Endothelial cell of umbilical vein (primary cell): Measurements from ENCODE around the gene LZTS2. TPM values are rescaled to one million over a fixed set of nuclear protein-coding genes. Genes with fewer than 3 reads are reported as not detected.

Experiments used
- BruUV-seq: library from RNA; stranded (reverse); fragments of 400-500 nt; replicated peaks from 2 replicates; lab custom pipeline; 2021; lab: Mats Ljungman, UMichigan
- CTCF ChIA-PET: fragments of 300-600, 350-600 bp; sonication (Branson Sonifier 250); formaldehyde crosslinking; loops from one replicate; lab custom pipeline; 2021; ENCODE audit warnings: antibody characterized with exemption, inconsistent platforms; lab: Charles Lee
- POLR2A ChIA-PET: fragments of 300-600, 350-600 bp; sonication (Branson Sonifier 250); formaldehyde crosslinking; loops from one replicate; lab custom pipeline; 2021; ENCODE audit warnings: antibody characterized with exemption, inconsistent platforms; lab: Charles Lee
- DNase-seq: peaks from one replicate; pipeline ENCODE4 v3.0.0-alpha.2; 2011; ENCODE audit warnings: low read depth, low spot score
- FAIRE-seq: peaks from 2 replicates; lab custom pipeline; 2011; peaks lifted over from hg19 to GRCh38; lab: Jason Lieb, UNC
- H2AFZ ChIP-seq: 2 replicates; pipeline ENCODE4 v1.6.0; 2012; ENCODE audit warnings: low read depth, low read length, control low read depth, inconsistent platforms
- H3K27ac ChIP-seq: 2 replicates; pipeline ENCODE4 v1.5.1; 2011; ENCODE audit warnings: low read depth, mild to moderate bottlenecking, control low read depth, low read length, moderate library complexity; ENCODE audit not compliant: insufficient read depth
- H3K27me3 ChIP-seq, 2 experiments: 2 replicates each; pipeline versions ENCODE4 v1.6.0 to v1.6.1; 2011; ENCODE audit warnings: low read length in 2 of 2, mixed read lengths in 1 of 2; ENCODE audit not compliant: control insufficient read depth in 2 of 2, insufficient read depth in 2 of 2
- H3K36me3 ChIP-seq, 2 experiments: 2 replicates in 1 of 2; 3 replicates in 1 of 2; pipeline ENCODE4 v1.5.1; 2011; ENCODE audit warnings: low read length in 2 of 2, mild to moderate bottlenecking in 1 of 2, moderate library complexity in 1 of 2; ENCODE audit not compliant: control insufficient read depth in 2 of 2, insufficient read depth in 2 of 2; ENCODE audit errors: extremely low read depth in 1 of 2
- H3K4me1 ChIP-seq: 3 replicates; pipeline ENCODE4 v1.5.1; 2011; ENCODE audit warnings: mild to moderate bottlenecking, low read length; ENCODE audit not compliant: control insufficient read depth, insufficient read depth; ENCODE audit errors: extremely low read depth
- H3K4me2 ChIP-seq: 2 replicates; pipeline ENCODE4 v1.6.1; 2011; ENCODE audit warnings: low read length, control low read depth, mixed read lengths; ENCODE audit not compliant: insufficient read depth
- H3K4me3 ChIP-seq, 3 experiments: fragments of 200-600 bp in 1 of 3; sonication (generic), shearing (Covaris generic) in 1 of 3; replicated peaks in 1 of 3; 2 replicates each; pipeline ENCODE4 v1.5.1; 2011 to 2016; ENCODE audit warnings: control low read depth in 3 of 3, low read length in 3 of 3, mild to moderate bottlenecking in 2 of 3, inconsistent platforms in 1 of 3, low read depth in 1 of 3, moderate library complexity in 1 of 3; ENCODE audit not compliant: insufficient read depth in 1 of 3
- H3K79me2 ChIP-seq: 2 replicates; pipeline ENCODE4 v1.6.0; 2012; ENCODE audit warnings: low read length, inconsistent platforms; ENCODE audit not compliant: control insufficient read depth, insufficient read depth
- H3K9ac ChIP-seq: replicated peaks from 2 replicates; pipeline ENCODE3; 2011; ENCODE audit warnings: low read length, control low read depth; ENCODE audit not compliant: insufficient read depth; ENCODE audit errors: extremely low read depth
- H3K9me1 ChIP-seq: replicated peaks from 3 replicates; pipeline ENCODE4 v1.6.0; 2011; ENCODE audit warnings: mild to moderate bottlenecking, low read length; ENCODE audit not compliant: control insufficient read depth, insufficient read depth; ENCODE audit errors: extremely low read depth
- H3K9me3 ChIP-seq: replicated peaks from 2 replicates; pipeline ENCODE4 v1.5.1; 2012; ENCODE audit warnings: low read length, inconsistent platforms; ENCODE audit not compliant: control insufficient read depth, insufficient read depth
- H4K20me1 ChIP-seq: replicated peaks from 2 replicates; pipeline ENCODE3; 2011; ENCODE audit warnings: mild to moderate bottlenecking, low read length; ENCODE audit not compliant: control insufficient read depth, insufficient read depth; ENCODE audit errors: extremely low read depth
- EZH2 ChIP-seq: IDR thresholded peaks from 2 replicates; pipeline ENCODE4 v1.6.1; 2012; ENCODE audit warnings: borderline replicate concordance, low read depth, mild to moderate bottlenecking, moderate library complexity, low read length, inconsistent platforms; ENCODE audit not compliant: severe bottlenecking
- FOS ChIP-seq: IDR thresholded peaks from 2 replicates; pipeline ENCODE4 v1.6.1; 2011; ENCODE audit warnings: mild to moderate bottlenecking, low read length, moderate library complexity, borderline replicate concordance; ENCODE audit not compliant: insufficient read depth
- GATA2 ChIP-seq: IDR thresholded peaks from 2 replicates; pipeline ENCODE4 v1.7.0; 2011; ENCODE audit warnings: low read depth, mild to moderate bottlenecking, moderate library complexity, mixed read lengths, low read length; ENCODE audit not compliant: insufficient read length, insufficient read depth
- POLR2A ChIP-seq: IDR thresholded peaks from 2 replicates; pipeline ENCODE4 v1.6.1; 2012; ENCODE audit warnings: low read depth, mild to moderate bottlenecking, control low read depth, low read length
- POLR2AphosphoS5 ChIP-seq: IDR thresholded peaks from 2 replicates; pipeline ENCODE4 v1.6.1; 2012; ENCODE audit warnings: low read depth, mild to moderate bottlenecking, control low read depth, low read length, moderate library complexity; ENCODE audit not compliant: insufficient read depth
- dilution Hi-C: fragments of 300-500 bp; cut with MboI; formaldehyde crosslinking; loops from one replicate; pipeline ENCODE4 v1.15.0; 2019; ENCODE audit warnings: low sequenced_read_pairs; ENCODE audit not compliant: extremely low pct_ligation_motif_present
- intact Hi-C: fragments of 100-400 bp; cut with micrococcal nuclease; formaldehyde crosslinking; loops from one replicate; pipeline ENCODE4 v1.10.0; 2022
- polyA plus RNA-seq, 4 experiments: library from polyadenylated mRNA; depleted of rRNA in 3 of 4; stranded (reverse) in 3 of 4; unstranded in 1 of 4; fragments of >200 nt; gene quantifications; 2 replicates each; pipeline versions ENCODE4 v1.2.1 to v1.2.3, GENCODE V29; 2011 to 2012; ENCODE audit warnings: missing spikeins in 1 of 4
- total RNA-seq: library from RNA; stranded (reverse); gene quantifications from 2 replicates; pipeline ENCODE4 v1.2.3, GENCODE V29; 2021

Gene LZTS2
- total and polyA plus RNA-seq, 2 donors (not counting 3 experiments of a cell fraction or from before 2014, with no cell fraction given), result 70.8 to 79.5 TPM

DNA sequence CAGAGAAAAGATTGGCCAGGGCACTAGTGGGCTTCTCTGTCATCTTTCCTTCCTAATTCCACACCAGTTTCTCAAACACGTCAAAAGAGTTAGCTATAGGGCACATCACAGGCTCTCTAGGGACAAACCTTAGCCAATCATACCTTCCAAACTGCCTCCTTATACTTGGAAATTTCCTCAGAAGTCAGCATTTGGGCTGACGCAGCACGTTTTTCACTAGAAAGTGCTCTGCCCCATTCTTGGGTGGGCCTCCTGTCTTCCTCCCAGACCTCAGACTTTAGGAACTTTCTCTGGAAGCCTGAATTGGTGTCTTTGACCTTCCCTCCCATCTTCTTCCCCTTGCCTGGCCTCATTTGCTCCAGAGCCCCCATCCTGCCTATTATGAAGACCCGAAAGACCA is 42.5 kb downstream of the LZTS2 start:
- BruUV-seq, result no TSS peak
- Histone ChIP-seq H3K9me1 (no peaks in the 10 kb centered on the region), H3K27ac (peak overlapping the region; percentile 71), H3K79me2 (no peaks in the 10 kb centered on the region), H3K9ac (peak overlapping the region; percentile 74), H3K4me2 (peak overlapping the region; percentile 33), H3K9me3 (no peaks in the 10 kb centered on the region), H2AFZ (no peak overlapping the region), H3K27me3 (peaks cover 10 to 11% of the 10 kb centered on the region in 2 experiments), H3K4me1 (peaks cover 11% of the 10 kb centered on the region), H4K20me1 (no peaks in the 10 kb centered on the region), H3K4me3 (peak overlapping the region in 1 of 3 experiments; percentile 38), H3K36me3 (peaks cover 7 to 26% of the 10 kb centered on the region in 2 experiments)
- DNase-seq (no peak), FAIRE-seq (no peak)
- dilution Hi-C loops, result no loop called here
- TF ChIP-seq FOS, result no peak
- peak; percentile 7 for TF ChIP-seq POLR2AphosphoS5
- POLR2A ChIA-PET, result interaction anchor here (1.1 to 1.7 kb wide), 2 partner anchors 10 to 11 kb away, joined by 3 to 6 read pairs; partner anchors contain the start of genes PDZD7 and SFXN3
- intact Hi-C loops, result no loop called here
- CTCF ChIA-PET, result interaction anchor here (0.7 to 9.9 kb wide), 14 partner anchors 8 to 240 kb away, joined by 3 to 165 read pairs (median 6); partner anchors contain the start of genes KAZALD1, PDZD7 and SFXN3

DNA sequence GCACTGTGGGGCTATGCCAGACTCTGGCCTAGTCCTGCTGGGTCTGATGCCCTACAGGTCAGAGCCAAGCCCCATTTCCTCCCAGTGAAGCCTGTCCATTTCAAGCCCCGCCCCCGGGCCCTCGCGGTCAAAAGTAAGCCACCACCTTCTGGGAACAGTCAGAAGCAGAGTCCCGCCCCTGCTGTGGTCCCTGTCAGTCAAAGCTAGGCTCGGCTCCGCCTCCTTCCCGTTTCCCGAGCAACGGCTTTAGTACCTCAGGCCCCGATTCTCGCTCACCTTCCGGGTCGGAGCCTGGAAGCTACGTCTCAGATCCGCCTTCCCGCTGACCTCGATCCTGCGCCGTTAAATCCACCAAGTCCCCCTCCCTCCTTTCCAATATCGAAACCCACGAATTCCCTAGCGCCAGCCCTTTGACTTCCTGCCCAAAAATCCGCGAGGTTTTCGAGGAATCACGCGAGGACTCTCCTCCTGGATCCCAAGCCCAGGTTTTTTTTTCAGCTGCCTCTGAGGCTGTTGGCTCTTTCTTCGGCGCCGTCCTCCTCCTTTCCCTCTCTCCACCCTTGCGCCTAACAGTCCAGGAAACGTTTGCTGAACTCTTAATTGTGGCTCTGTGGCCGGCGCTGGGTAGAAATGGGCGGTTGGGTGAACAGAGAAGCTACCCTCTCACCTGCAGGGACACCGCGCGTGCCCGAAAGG is 43.2 kb downstream of the LZTS2 start:
- Histone ChIP-seq H3K36me3 (peaks cover 3 to 19% of the 10 kb centered on the region in 2 experiments), H3K27ac (peak overlapping the region; percentile 71), H4K20me1 (no peaks in the 10 kb centered on the region), H3K27me3 (peaks cover 17% of the 10 kb centered on the region in 2 experiments), H3K9ac (peak overlapping the region; percentile 74), H3K4me3 (peak overlapping the region; percentile 12 to 50 (median 38)), H3K79me2 (no peaks in the 10 kb centered on the region), H3K4me1 (peaks cover 11% of the 10 kb centered on the region), H3K9me3 (no peaks in the 10 kb centered on the region), H3K9me1 (no peaks in the 10 kb centered on the region), H3K4me2 (peak overlapping the region; percentile 55), H2AFZ (peak overlapping the region; percentile 56)
- CTCF ChIA-PET, result interaction anchor here (0.8 to 9.9 kb wide), 15 partner anchors 8 to 98 kb away, joined by 3 to 165 read pairs (median 6); partner anchors contain the start of genes KAZALD1, PDZD7 and SFXN3
- intact Hi-C loops (loop anchor here (1.0 kb wide), 1 partner anchor 19 kb away; no protein-coding TSS in a partner anchor), dilution Hi-C loops (no loop called here)
- FAIRE-seq (peak; percentile 100), DNase-seq (peak; percentile 97)
- POLR2A ChIA-PET, result interaction anchor here (1.1 to 1.7 kb wide), 2 partner anchors 9 to 12 kb away, joined by 3 to 6 read pairs; partner anchors contain the start of genes PDZD7 and SFXN3
- TF ChIP-seq GATA2 (no peak), EZH2 (no peak), POLR2AphosphoS5 (peak; percentile 51), POLR2A (peak; percentile 64)
- TSS peak; percentile 67 for BruUV-seq
